Effector CD8-positive, alpha-beta T cell (primary cell): ENCODE data around the gene ZNF823.
A peak's percentile ranks its signal among the peaks of the same experiment; 100 is the strongest.
"Not testable (repeated sequence)": the region's sequence is repeated elsewhere in the genome, so short reads cannot be mapped to it uniquely, and the experiment has no call there.

Experiments
- DNase-seq: peaks from one replicate; lab custom pipeline; 2025; lab: John Stamatoyannopoulos, UW
- total RNA-seq, 4 experiments: gene quantifications; one replicate each; lab custom pipeline; 2026; lab: John Stamatoyannopoulos, UW

The ZNF823 gene
- 5.7 to 15.2 (median 11.1) reads per million in 4 experiments for total RNA-seq

- peak; percentile 96 for DNase-seq
Measured at GRCh38 chr19:11738746-11739620, at the start of gene ZNF823. TSS of gene ZNF823 (minus strand) at chr19:11738946. CDS start at chr19:11738819, 127 bp downstream.

- no peak for DNase-seq
Measured at GRCh38 chr19:11787536-11787935, 48.8 kb upstream of the ZNF823 start.

- DNase-seq: no peak
Measured at GRCh38 chr19:11784356-11784755, 45.6 kb upstream of the ZNF823 start.

GRCh38 chr19:11783767-11784166 is 45.0 kb upstream of the ZNF823 start:
- DNase-seq: no peak

GRCh38 chr19:11781295-11782057 is 42.7 kb upstream of the ZNF823 start:
- DNase-seq: no peak

GRCh38 chr19:11780431-11781020 is 41.8 kb upstream of the ZNF823 start:
- DNase-seq: no peak

GRCh38 chr19:11776669-11777068 is 37.9 kb upstream of the ZNF823 start:
- DNase-seq: not testable (repeated sequence)

- not testable (repeated sequence) for DNase-seq
Measured at GRCh38 chr19:11771520-11771919, 32.8 kb upstream of the ZNF823 start.

- DNase-seq: no peak
Measured at GRCh38 chr19:11769995-11770394, 31.2 kb upstream of the ZNF823 start.

GRCh38 chr19:11767633-11768133 is 28.9 kb upstream of the ZNF823 start:
- no peak for DNase-seq

- DNase-seq: peak; percentile 87
Measured at GRCh38 chr19:11766597-11767591, 28.1 kb upstream of the ZNF823 start, which contains the start of gene ZNF441. TSS of gene ZNF441 (plus strand) at chr19:11767000. CDS start at chr19:11767194, 194 bp downstream.

GRCh38 chr19:11763611-11764010 is 24.9 kb upstream of the ZNF823 start:
- DNase-seq: no peak

- DNase-seq: no peak
Measured at GRCh38 chr19:11763117-11763516, 24.4 kb upstream of the ZNF823 start.

- DNase-seq: no peak
Measured at GRCh38 chr19:11759805-11760204, 21.1 kb upstream of the ZNF823 start.

- no peak for DNase-seq
Measured at GRCh38 chr19:11756965-11757364, 18.2 kb upstream of the ZNF823 start.

GRCh38 chr19:11754663-11755062 is 15.9 kb upstream of the ZNF823 start:
- DNase-seq: no peak

- no peak for DNase-seq
Measured at GRCh38 chr19:11752244-11752736, 13.5 kb upstream of the ZNF823 start.

GRCh38 chr19:11749751-11750150 is 11.0 kb upstream of the ZNF823 start:
- no peak for DNase-seq

GRCh38 chr19:11747277-11747676 is 8.5 kb upstream of the ZNF823 start:
- DNase-seq: no peak

- DNase-seq: no peak
Measured at GRCh38 chr19:11745869-11746268, 7.1 kb upstream of the ZNF823 start.
